ENCODE measurements around the gene SLX4IP.

DNA sequence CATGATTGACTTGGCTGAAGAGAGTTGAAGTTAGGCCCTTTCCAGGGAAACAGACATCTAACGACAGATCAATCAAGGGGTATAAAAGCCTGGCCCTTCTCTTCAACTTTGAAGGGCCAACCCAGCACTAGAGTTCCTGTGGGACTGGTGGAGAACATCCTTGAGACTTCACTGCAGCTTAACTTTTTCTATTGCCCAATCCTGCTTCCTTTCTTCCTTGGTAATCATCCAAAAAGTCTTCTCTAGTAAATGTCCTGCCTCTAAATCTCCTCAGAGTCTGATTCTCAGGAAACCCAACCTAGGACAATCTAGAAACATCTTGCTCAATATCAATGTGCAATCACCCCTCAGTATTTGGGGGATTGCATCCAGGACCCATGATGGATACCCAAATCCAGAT, 3.0 kb upstream of the SLX4IP start:
- TF ChIP-seq, protein P1, sequence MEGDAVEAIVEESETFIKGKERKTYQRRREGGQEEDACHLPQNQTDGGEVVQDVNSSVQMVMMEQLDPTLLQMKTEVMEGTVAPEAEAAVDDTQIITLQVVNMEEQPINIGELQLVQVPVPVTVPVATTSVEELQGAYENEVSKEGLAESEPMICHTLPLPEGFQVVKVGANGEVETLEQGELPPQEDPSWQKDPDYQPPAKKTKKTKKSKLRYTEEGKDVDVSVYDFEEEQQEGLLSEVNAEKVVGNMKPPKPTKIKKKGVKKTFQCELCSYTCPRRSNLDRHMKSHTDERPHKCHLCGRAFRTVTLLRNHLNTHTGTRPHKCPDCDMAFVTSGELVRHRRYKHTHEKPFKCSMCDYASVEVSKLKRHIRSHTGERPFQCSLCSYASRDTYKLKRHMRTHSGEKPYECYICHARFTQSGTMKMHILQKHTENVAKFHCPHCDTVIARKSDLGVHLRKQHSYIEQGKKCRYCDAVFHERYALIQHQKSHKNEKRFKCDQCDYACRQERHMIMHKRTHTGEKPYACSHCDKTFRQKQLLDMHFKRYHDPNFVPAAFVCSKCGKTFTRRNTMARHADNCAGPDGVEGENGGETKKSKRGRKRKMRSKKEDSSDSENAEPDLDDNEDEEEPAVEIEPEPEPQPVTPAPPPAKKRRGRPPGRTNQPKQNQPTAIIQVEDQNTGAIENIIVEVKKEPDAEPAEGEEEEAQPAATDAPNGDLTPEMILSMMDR (conservative IDR thresholded peaks at IDR 0.05 in 1 of 2, IDR thresholded peaks at IDR 0.05 in 1 of 2; ENCODE audit: extremely low read depth in 1 of 2, insufficient read depth in 1 of 2, low read depth in 1 of 2, low read length in 2 of 2), result no peak
- TF ChIP-seq EZH2 (IDR thresholded peaks at IDR 0.05; ENCODE audit: borderline replicate concordance, low read length), result no peak
